Right lobe of liver (tissue), 6 donors: Measurements from ENCODE around the gene NTHL1. TPM values are rescaled to one million over a fixed set of nuclear protein-coding genes. Genes with fewer than 3 reads are reported as not detected.

ENCODE experiments used
- ATAC-seq, 4 donors: fragments of 200-7000 bp; cut with Tn5 transposase; one replicate each; pipeline ENCODE4 v1.9.1; 2020; ENCODE audit warnings: mild to moderate bottlenecking in 4 of 4, moderate library complexity in 4 of 4
- DNase-seq, 3 donors: peaks; one replicate each; pipeline ENCODE4 v3.0.0-alpha.2; 2020
- H3K27ac ChIP-seq, 3 donors: fragments of 200-600 bp; one replicate each; pipeline ENCODE4 v1.8.0; 2022
- H3K27me3 ChIP-seq, 2 donors: fragments of 200-600 bp; one replicate each; pipeline ENCODE4 v1.8.0; 2022
- H3K36me3 ChIP-seq, 4 donors: fragments of 200-600 bp; sonication (generic) in 1 of 4; one replicate each; pipeline versions ENCODE4 v1.5.1 to v1.8.0; 2017 to 2022; ENCODE audit warnings: control low read depth in 1 of 4
- H3K4me1 ChIP-seq, 4 donors: fragments of 200-600 bp; sonication (generic) in 1 of 4; one replicate each; pipeline versions ENCODE4 v1.5.1 to v1.8.0; 2017 to 2022; ENCODE audit warnings: control low read depth in 1 of 4
- H3K4me3 ChIP-seq, 3 donors: fragments of 200-600 bp; one replicate each; pipeline ENCODE4 v1.8.0; 2022
- H3K9me3 ChIP-seq, 4 donors: fragments of 200-600 bp; sonication (generic) in 1 of 4; one replicate each; pipeline versions ENCODE4 v1.5.1 to v1.8.0; 2017 to 2022; ENCODE audit warnings: control low read depth in 1 of 4
- POLR2A ChIP-seq: fragments of 450-650 bp; IDR thresholded peaks from one replicate; pipeline ENCODE4 v1.6.1; 2017; ENCODE audit warnings: antibody characterized with exemption, mild to moderate bottlenecking
- WGBS: methylation state at CpG from one replicate; pipeline ENCODE4 v1.1.6; 2018; ENCODE audit warnings: low coverage, low lambda C conversion rate; ENCODE audit not compliant: insufficient coverage; ENCODE audit errors: missing lambda C conversion rate; 5-methylcytosine and 5-hydroxymethylcytosine counted together
- intact Hi-C, 2 donors: fragments of 100-400 bp; cut with DNase I; formaldehyde crosslinking; loops; one replicate each; pipeline versions ENCODE4 v1.11.2 to v1.14.1; 2022
- total RNA-seq, 6 experiments: library from RNA; depleted of rRNA in 2 of 6; stranded (reverse); fragments of >200 nt in 2 of 6; fragmentation: NEBNext Ultra II Directional in 3 of 6; extraction: Animal tissue kit (Norgen Biotek cat#: 25700) in 3 of 6; gene quantifications; one replicate each; pipeline versions ENCODE4 v1.1.0 to v1.2.4, GENCODE V29; 2016 to 2023
- TF ChIP-seq, protein P1 (sequence below), 4 donors: fragments of 200-600 bp in 3 of 4; fragments of 450-650 bp in 1 of 4; IDR thresholded peaks; one replicate each; pipeline versions ENCODE4 v1.5.1 to v1.8.0; 2016 to 2022; ENCODE audit warnings: antibody characterized with exemption in 4 of 4, mild to moderate bottlenecking in 2 of 4
- donor health status: DM: no; HTN: yes; CAD: no.
- donor health status: DM: no; HTN: no; CAD: no.
- donor health status: DM: no; HTN: no; CAD: no.
- donor health status: DM: no; HTN: yes; CAD: no.
- donor health status: DM: no; HTN: yes; CAD: no.

Gene NTHL1
- total RNA-seq, 6 experiments from 2014 or later: 12.0 to 127 (median 42.6) TPM

DNA sequence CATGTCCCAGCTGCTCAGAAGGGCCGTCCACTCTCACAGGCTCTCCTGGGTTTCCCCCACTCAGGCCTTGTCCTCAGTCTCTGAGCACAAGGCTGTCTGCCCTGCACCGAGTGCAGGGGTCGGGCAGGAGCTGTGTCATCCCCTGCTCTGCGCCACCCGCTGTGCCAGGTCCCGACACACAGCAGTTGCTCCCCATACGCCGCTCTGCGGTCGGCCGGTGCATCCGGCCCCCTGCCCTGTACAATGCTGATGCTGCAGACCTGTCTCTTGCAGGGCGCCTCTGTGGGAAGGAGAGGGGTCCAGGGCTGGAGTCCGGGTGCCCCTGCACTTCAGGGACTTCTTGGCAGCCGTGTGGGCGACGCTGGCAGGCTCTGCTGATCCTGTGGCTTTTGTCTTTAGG lies 6.3 kb upstream of the NTHL1 start:
- intact Hi-C loops: no loop called here
- no CpG with 5 or more reads among the region's 17 CpGs for WGBS
- no peak for DNase-seq
- Histone ChIP-seq H3K27me3 (no peaks in the 10 kb centered on the region), H3K9me3 (no peaks in the 10 kb centered on the region), H3K4me3 (no peak overlapping the region), H3K27ac (no peak overlapping the region), H3K4me1 (peaks cover 0 to 4% (median 2%) of the 10 kb centered on the region in 4 donors), H3K36me3 (peaks cover 0 to 56% (median 5%) of the 10 kb centered on the region in 4 donors)
- no peak for ATAC-seq
- TF ChIP-seq, protein P1, sequence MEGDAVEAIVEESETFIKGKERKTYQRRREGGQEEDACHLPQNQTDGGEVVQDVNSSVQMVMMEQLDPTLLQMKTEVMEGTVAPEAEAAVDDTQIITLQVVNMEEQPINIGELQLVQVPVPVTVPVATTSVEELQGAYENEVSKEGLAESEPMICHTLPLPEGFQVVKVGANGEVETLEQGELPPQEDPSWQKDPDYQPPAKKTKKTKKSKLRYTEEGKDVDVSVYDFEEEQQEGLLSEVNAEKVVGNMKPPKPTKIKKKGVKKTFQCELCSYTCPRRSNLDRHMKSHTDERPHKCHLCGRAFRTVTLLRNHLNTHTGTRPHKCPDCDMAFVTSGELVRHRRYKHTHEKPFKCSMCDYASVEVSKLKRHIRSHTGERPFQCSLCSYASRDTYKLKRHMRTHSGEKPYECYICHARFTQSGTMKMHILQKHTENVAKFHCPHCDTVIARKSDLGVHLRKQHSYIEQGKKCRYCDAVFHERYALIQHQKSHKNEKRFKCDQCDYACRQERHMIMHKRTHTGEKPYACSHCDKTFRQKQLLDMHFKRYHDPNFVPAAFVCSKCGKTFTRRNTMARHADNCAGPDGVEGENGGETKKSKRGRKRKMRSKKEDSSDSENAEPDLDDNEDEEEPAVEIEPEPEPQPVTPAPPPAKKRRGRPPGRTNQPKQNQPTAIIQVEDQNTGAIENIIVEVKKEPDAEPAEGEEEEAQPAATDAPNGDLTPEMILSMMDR (IDR thresholded peaks at IDR 0.05): no peak

DNA sequence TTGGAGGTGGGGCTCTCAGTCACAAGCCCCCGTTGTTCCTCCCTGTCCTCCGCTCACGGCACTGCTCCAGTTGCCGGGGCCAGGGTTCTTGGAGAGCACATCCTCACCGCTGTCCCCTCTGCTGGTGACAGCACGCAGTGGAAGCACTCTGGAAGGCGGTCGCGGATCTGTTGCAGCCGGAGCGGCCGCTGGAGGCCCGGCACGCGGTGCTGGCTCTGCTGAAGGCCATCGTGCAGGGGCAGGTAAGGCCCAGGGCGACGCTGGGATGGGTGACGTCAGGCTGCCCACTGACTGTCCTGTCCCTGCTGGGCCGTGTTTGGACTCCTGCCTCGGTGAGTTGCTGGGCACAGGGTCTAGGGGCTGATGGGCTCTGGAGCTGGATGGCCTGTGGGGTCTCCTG lies 5.6 kb upstream of the NTHL1 start:
- no peak overlapping the region for H3K27ac ChIP-seq
- WGBS: no CpG with 5 or more reads among the region's 21 CpGs
- intact Hi-C loops: no loop called here
- H3K36me3 ChIP-seq: peaks cover 0 to 56% (median 5%) of the 10 kb centered on the region in 4 donors
- no peak for ATAC-seq
- H3K27me3 ChIP-seq: no peaks in the 10 kb centered on the region
- H3K4me3 ChIP-seq: no peak overlapping the region
- no peak for TF ChIP-seq POLR2A
- TF ChIP-seq, protein P1 (IDR thresholded peaks at IDR 0.05): no peak
- no peak for DNase-seq
- H3K9me3 ChIP-seq: no peaks in the 10 kb centered on the region
- H3K4me1 ChIP-seq: peaks cover 0 to 10% (median 4%) of the 10 kb centered on the region in 4 donors

DNA sequence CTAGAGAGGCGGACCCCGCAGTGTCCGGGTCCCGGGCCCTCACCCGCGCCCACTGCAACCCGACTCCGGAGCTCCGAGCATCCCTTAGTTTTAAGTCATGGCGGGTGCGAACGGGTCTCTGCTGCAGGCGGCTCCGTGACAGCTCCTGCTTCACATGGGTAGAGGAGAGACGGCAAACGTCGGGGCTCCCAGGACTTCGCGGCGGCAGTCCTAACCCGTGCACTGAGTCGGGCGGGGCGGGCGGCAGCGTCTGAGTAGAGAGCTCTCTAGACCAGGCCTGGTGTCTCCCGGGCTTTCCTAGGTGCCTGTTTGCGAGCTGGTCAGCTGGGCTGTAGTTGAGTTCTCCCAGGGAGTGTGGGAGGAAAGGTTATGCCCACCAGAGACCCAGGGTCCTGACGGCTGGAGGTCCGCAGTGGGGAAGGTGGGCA lies 496 bp upstream of the NTHL1 start:
- ATAC-seq: peak; percentile 0 to 7 (median 2)
- peaks cover 0 to 31% (median 0%) of the 10 kb centered on the region in 4 donors for H3K36me3 ChIP-seq
- no peaks in the 10 kb centered on the region for H3K27me3 ChIP-seq
- WGBS: 6% methylated on average over 9 of the region's 30 CpGs
- no peaks in the 10 kb centered on the region for H3K9me3 ChIP-seq
- H3K27ac ChIP-seq: peak overlapping the region in 2 of 3 donors; percentile 58 to 61
- DNase-seq: no peak
- H3K4me1 ChIP-seq: peaks cover 0 to 25% (median 10%) of the 10 kb centered on the region in 4 donors
- peak overlapping the region; percentile 79 to 100 (median 98) for H3K4me3 ChIP-seq
- no peak for TF ChIP-seq POLR2A
- TF ChIP-seq, protein P1 (IDR thresholded peaks at IDR 0.05): no peak
- intact Hi-C loops: no loop called here

DNA sequence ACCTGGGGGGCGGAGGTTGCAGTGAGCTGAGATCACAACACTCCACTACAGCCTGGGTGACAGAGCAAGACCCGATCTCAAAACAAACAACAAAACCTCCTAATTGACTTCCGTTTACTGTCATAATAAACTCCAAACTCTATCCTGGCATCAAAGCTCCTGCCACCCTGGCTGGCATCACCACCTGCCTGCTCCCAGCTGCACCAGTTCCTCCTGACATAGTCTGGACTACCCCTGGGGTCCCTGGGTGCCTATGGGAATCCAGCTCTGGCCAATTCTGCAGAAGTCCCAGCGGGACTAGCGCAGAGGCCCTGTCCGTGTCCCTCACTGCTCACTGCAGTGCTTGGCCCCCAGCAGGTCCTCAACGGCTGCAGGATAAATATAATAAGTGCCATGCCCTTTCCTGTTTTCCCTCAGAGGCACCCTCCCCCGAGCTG lies 723 bp downstream of the NTHL1 start:
- TF ChIP-seq, protein P1 (IDR thresholded peaks at IDR 0.05): no peak
- TF ChIP-seq POLR2A: no peak
- ATAC-seq: no peak
- no peaks in the 10 kb centered on the region for H3K9me3 ChIP-seq
- peaks cover 0 to 21% (median 0%) of the 10 kb centered on the region in 4 donors for H3K36me3 ChIP-seq
- H3K4me1 ChIP-seq: peaks cover 0 to 32% (median 14%) of the 10 kb centered on the region in 4 donors
- no peaks in the 10 kb centered on the region for H3K27me3 ChIP-seq
- peak overlapping the region; percentile 8 to 61 (median 58) for H3K27ac ChIP-seq
- intact Hi-C loops: no loop called here
- H3K4me3 ChIP-seq: peak overlapping the region; percentile 79 to 100 (median 98)
- DNase-seq: peak in 1 of 3 donors; percentile 47
- WGBS: 0% methylated on average over 4 of the region's 8 CpGs
